Measurements from ENCODE around the gene ISYNA1. TPM values are rescaled to one million over a fixed set of nuclear protein-coding genes. Genes with fewer than 3 reads are reported as not detected.

The ISYNA1 gene
- total and polyA plus RNA-seq, 10 of the 15 experiments (the other 5 are each of a cell fraction or from before 2014, with no cell fraction given): 1.9 to 37.0 (median 9.1) TPM

DNA sequence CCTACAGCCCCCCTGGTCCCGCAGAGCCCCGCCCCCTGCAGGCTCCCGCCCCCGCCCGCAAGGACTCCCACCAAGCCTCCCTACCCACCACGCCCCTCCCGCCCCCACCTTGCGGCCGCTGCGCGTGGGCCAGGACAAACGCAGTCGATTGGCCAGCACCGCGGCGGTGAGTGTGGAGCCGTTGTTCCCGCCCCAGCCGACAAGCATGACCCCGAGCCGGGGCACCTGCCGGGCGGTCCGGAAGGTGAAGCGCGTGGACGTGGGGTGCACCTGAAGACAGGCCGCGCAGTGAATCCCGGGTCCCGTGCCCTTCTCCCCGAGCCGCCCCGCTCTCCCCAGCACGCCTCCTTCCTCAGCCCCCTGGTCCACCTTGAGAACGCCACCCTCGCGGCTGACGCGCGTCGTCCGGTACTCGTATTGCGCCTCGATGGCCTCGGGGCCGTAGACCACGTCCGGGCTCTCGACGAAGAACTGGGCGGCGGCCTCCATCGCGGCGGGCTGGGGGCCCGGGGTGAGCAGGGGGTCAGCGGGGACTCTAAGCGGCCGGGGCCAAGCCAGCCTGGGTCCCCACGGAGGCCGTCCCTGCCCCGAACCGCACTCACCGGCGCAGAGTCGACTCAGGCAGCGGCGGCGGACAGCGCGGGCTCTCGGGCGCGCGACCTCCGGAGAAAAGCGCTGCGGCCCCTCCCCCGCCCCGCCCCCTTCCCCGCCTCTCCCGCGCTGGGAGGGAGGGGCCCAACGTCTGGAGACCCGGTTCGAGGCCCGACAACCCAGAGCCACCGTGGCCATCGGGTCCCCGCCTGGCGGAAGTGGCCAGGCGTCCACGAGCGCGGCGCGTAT lies at the start of gene ISYNA1 (continued):
- TF ChIP-seq, protein P1, sequence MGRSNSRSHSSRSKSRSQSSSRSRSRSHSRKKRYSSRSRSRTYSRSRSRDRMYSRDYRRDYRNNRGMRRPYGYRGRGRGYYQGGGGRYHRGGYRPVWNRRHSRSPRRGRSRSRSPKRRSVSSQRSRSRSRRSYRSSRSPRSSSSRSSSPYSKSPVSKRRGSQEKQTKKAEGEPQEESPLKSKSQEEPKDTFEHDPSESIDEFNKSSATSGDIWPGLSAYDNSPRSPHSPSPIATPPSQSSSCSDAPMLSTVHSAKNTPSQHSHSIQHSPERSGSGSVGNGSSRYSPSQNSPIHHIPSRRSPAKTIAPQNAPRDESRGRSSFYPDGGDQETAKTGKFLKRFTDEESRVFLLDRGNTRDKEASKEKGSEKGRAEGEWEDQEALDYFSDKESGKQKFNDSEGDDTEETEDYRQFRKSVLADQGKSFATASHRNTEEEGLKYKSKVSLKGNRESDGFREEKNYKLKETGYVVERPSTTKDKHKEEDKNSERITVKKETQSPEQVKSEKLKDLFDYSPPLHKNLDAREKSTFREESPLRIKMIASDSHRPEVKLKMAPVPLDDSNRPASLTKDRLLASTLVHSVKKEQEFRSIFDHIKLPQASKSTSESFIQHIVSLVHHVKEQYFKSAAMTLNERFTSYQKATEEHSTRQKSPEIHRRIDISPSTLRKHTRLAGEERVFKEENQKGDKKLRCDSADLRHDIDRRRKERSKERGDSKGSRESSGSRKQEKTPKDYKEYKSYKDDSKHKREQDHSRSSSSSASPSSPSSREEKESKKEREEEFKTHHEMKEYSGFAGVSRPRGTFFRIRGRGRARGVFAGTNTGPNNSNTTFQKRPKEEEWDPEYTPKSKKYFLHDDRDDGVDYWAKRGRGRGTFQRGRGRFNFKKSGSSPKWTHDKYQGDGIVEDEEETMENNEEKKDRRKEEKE (IDR thresholded peaks at IDR 0.05): no peak
- TF ChIP-seq TBL1XR1 (IDR thresholded peaks at IDR 0.05; ENCODE audit: low read depth, low read length) (no peak), ATF7 (IDR thresholded peaks at IDR 0.05; ENCODE audit: low read depth) (no peak), BACH1 (IDR thresholded peaks at IDR 0.05; ENCODE audit: borderline replicate concordance) (peak; percentile 67; the same call in 1 of the 2 replicates), GATAD2B (conservative IDR thresholded peaks at IDR 0.05; ENCODE audit: low read depth) (peak; percentile 49; the same call in 1 of the 2 replicates), NR2C2 (IDR thresholded peaks at IDR 0.05; ENCODE audit: borderline replicate concordance, control insufficient read depth, insufficient read length, low read depth) (no peak), POLR2A (IDR thresholded peaks at IDR 0.05; ENCODE audit: low read depth, low read length) (peak; percentile 66), DPF2 (IDR thresholded peaks at IDR 0.05) (0 out of 2 replicates have a peak, but pooled peaks have one; percentile 15), KDM1A (IDR thresholded peaks at IDR 0.05; ENCODE audit: borderline replicate concordance) (no peak), BCL3 (IDR thresholded peaks at IDR 0.05; ENCODE audit: borderline replicate concordance, insufficient read depth, low read depth, low read length, poor library complexity, severe bottlenecking) (peak; percentile 15), IKZF1 (conservative IDR thresholded peaks at IDR 0.05) (peak; percentile 24), NFYB (IDR thresholded peaks at IDR 0.05; ENCODE audit: insufficient read depth, low read depth, low read length) (no peak), POLR2AphosphoS2 (IDR thresholded peaks at IDR 0.05; ENCODE audit: low read depth, low read length) (no peak), BHLHE40 (IDR thresholded peaks at IDR 0.05; ENCODE audit: borderline replicate concordance in 1 of 2, low read depth in 2 of 2, low read length in 1 of 2) (peak; percentile 7 to 79; a peak in 2 of 4 replicates), RB1 (IDR thresholded peaks at IDR 0.05; ENCODE audit: borderline replicate concordance) (0 out of 2 replicates have a peak, but pooled peaks have one; percentile 24), TAF1 (IDR thresholded peaks at IDR 0.05; ENCODE audit: borderline replicate concordance, low read depth, low read length) (no peak), NR2F1 (conservative IDR thresholded peaks at IDR 0.05) (0 out of 2 replicates have a peak, but pooled peaks have one; percentile 10)
- TF ChIP-seq, protein P2, sequence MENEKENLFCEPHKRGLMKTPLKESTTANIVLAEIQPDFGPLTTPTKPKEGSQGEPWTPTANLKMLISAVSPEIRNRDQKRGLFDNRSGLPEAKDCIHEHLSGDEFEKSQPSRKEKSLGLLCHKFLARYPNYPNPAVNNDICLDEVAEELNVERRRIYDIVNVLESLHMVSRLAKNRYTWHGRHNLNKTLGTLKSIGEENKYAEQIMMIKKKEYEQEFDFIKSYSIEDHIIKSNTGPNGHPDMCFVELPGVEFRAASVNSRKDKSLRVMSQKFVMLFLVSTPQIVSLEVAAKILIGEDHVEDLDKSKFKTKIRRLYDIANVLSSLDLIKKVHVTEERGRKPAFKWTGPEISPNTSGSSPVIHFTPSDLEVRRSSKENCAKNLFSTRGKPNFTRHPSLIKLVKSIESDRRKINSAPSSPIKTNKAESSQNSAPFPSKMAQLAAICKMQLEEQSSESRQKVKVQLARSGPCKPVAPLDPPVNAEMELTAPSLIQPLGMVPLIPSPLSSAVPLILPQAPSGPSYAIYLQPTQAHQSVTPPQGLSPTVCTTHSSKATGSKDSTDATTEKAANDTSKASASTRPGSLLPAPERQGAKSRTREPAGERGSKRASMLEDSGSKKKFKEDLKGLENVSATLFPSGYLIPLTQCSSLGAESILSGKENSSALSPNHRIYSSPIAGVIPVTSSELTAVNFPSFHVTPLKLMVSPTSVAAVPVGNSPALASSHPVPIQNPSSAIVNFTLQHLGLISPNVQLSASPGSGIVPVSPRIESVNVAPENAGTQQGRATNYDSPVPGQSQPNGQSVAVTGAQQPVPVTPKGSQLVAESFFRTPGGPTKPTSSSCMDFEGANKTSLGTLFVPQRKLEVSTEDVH (IDR thresholded peaks at IDR 0.05; ENCODE audit: low read depth, partially characterized antibody): no peak
